GM13977 (cell line): Measurements from ENCODE around the gene ACOXL.

Experiments used
- DNase-seq: peaks from one replicate; pipeline ENCODE4 v3.0.0; 2012; ENCODE audit warnings: low spot score
- in situ Hi-C: fragments of 300-500 bp; cut with MboI; formaldehyde crosslinking; loops from one replicate; pipeline ENCODE4 v1.12.0; 2022; ENCODE audit warnings: low sequenced_read_pairs, low pct_unique_long_range_greater_than_20kb, mixed read lengths, inconsistent platforms; ENCODE audit not compliant: unreplicated experiment
- TF ChIP-seq, protein P1 (sequence below): IDR thresholded peaks from 2 replicates; pipeline ENCODE4 v1.5.1; 2012; ENCODE audit warnings: mild to moderate bottlenecking, control low read depth; ENCODE audit not compliant: insufficient read depth; ENCODE audit errors: extremely low read depth, missing control alignments

Gene ACOXL

DNA sequence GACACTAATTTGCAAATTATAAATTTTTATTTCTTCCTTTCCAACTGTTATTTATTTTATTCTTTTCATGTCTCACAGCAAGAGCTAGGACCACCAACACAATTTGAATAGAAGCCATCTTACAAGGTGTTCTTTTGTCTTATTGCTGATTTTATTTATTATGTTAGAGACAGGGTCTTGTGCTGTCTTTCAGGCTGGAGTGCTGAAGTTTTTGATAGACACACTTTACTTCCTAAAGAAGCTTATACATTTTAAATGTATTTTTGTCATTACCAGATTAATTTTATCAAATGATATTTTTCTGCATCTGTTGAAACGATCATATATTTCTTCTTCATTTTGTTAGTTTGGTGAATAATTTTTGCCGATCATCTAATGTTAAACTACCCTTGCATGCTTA, 258.1 kb downstream of the ACOXL start:
- TF ChIP-seq, protein P1, sequence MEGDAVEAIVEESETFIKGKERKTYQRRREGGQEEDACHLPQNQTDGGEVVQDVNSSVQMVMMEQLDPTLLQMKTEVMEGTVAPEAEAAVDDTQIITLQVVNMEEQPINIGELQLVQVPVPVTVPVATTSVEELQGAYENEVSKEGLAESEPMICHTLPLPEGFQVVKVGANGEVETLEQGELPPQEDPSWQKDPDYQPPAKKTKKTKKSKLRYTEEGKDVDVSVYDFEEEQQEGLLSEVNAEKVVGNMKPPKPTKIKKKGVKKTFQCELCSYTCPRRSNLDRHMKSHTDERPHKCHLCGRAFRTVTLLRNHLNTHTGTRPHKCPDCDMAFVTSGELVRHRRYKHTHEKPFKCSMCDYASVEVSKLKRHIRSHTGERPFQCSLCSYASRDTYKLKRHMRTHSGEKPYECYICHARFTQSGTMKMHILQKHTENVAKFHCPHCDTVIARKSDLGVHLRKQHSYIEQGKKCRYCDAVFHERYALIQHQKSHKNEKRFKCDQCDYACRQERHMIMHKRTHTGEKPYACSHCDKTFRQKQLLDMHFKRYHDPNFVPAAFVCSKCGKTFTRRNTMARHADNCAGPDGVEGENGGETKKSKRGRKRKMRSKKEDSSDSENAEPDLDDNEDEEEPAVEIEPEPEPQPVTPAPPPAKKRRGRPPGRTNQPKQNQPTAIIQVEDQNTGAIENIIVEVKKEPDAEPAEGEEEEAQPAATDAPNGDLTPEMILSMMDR = no peak
- in situ Hi-C loops = no loop called here
- DNase-seq = no peak

DNA sequence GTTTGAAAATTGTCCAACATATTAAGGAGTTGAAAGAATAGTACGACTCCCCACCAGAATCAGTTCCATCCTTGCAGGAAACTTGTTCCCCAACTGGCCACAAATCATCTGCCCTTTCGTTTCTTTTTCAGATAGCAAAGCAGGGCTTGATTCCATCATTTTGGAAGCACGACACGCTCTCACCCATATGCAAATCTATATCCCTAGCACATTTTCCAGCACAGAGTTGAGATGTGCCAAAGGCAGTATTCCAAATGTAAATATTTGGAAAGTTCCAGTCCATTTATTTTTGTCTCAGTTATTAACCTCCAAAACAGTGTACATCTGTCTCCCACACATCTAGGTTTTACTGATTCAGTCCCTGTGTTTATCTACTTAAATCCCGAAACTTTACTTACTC, 259.5 kb downstream of the ACOXL start:
- no peak for DNase-seq
- TF ChIP-seq, protein P1 = no peak
- in situ Hi-C loops = no loop called here

DNA sequence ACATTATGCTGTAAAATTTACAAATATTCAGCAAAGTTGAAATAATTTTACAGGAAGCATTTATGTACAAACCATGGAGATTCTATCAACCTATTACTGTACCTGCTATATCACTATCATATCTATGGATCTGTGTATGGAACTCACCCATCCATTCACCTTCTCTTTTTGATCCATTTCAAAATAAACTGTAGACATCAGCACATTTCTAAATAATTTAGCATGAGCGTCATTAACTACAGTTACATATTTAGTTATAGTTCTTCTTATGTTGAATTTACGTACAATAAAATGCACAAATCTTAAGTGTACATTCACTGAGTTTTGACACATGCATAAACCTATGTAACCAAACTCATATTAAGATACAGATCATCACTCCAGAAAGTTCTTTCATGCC, 260.5 kb downstream of the ACOXL start:
- no peak for DNase-seq
- in situ Hi-C loops = no loop called here
- TF ChIP-seq, protein P1 = no peak

DNA sequence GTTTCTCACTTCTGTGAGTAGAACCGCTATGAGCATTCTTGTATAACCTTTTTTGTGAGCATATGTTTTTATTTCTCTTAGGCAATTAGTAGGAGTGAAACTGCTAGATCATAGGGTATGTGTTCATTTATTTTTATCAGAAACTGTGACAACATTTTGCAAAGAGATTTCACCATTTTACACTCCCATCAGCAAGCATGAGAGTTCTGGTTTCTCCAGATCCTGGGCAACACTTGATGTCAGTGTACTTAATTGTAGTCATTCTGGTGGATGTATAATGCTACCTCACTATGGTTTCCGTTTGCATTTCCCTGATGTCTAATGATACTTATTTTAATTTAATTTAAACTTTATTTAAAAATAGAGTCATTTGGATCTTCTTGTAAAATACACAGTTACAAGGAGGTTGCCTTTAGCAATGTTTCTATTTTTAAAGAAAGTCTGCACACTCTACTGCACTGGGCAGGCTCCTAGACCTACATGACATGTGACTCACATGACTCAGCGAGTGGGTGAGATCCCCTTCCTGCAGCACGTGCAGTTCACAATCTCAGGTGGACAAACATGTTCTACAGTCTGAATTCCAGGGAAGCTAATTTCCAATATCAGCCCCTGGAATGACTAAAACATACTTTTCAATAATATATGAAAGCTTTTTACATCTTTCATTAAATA, 261.3 kb downstream of the ACOXL start:
- TF ChIP-seq, protein P1 = no peak
- in situ Hi-C loops = no loop called here
- DNase-seq = no peak

DNA sequence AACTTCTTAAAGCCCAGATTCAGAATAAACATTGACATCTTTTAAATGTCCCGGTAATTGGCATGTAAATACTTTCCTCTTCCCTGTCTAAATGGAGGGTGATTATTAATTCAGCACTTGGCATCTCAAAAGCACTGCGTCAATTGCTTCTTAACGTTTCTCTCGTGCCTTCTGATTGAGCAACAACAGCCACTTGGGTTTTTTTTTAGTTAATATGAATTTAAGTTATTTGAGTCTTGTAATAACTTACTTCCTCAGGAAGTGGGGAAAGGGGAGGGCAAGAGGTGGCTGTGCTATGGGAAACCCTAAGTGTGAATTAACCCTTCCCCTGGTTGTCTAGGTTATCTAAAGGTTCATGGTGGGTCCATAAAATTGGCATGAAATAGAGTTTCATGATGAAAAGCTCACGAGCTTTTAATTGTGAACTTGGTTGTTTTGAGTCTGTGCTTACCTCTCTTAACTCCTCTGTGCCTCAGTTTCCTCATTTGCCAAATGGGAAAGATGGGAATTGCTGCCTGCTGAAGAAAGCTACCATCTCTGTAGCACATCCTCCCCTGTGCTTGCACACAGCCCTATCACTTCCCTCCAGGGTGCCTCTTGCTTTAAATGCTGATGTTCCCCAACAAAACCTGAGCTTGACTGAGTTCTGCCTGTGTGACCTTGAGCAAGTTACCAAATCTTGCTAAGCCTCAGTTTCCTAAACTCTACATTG, 262.0 kb downstream of the ACOXL start:
- DNase-seq = no peak
- TF ChIP-seq, protein P1 = no peak
- in situ Hi-C loops = no loop called here

DNA sequence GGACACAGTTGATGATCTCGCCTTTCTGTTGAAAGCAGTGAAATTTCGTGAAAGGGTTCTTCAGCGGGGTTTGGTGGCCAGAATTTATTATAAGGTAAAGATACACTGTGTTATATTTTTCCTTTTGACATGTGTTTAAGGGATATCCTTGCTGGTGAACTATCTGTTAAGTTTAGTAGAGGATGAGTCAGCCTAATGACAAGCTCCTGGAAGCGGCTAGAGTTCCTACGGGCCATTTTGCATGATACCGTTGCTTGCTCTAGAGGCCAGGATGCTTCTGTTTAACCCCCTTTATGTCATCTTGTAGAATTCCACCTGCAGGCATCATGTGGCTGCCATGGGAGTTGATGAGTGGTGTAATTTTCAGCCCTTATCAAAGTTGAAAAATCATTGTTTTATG, 263.5 kb downstream of the ACOXL start:
- in situ Hi-C loops = no loop called here
- no peak for DNase-seq
- TF ChIP-seq, protein P1 = no peak
